SW480 (cell line): ENCODE measurements around the gene APOL6.

Experiments
- DNase-seq: peaks from one replicate; pipeline ENCODE4 v3.0.0-alpha.2; 2016; ENCODE audit warnings: low spot score

The APOL6 gene, protein sequence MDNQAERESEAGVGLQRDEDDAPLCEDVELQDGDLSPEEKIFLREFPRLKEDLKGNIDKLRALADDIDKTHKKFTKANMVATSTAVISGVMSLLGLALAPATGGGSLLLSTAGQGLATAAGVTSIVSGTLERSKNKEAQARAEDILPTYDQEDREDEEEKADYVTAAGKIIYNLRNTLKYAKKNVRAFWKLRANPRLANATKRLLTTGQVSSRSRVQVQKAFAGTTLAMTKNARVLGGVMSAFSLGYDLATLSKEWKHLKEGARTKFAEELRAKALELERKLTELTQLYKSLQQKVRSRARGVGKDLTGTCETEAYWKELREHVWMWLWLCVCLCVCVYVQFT

GRCh38 chr22:35648066-35649025 lies at the start of gene APOL6:
TSS of gene APOL6 (plus strand) at chr22:35648446. CDS start at chr22:35656426, 7,980 bp downstream.
- DNase-seq = peak; percentile 53

DNA sequence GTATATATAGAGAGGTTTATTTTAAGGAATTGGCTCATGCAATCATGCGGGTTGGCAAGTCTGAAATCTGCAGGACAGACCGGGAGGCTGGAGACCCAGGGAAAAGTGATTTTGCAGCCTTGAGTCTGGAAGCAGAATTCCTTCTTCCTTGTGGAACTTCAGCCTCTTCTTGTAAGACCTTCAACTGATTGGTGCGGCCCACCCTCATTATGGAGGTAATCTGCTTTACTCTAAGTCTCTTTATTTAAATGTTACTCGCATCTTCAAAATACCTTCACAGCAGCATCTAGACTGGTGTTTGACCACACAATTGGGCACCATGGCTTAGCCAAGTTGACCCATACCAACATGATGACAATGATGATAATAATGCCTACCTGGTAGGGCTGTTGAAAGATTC lies 48.9 kb upstream of the APOL6 start:
- no peak for DNase-seq

DNA sequence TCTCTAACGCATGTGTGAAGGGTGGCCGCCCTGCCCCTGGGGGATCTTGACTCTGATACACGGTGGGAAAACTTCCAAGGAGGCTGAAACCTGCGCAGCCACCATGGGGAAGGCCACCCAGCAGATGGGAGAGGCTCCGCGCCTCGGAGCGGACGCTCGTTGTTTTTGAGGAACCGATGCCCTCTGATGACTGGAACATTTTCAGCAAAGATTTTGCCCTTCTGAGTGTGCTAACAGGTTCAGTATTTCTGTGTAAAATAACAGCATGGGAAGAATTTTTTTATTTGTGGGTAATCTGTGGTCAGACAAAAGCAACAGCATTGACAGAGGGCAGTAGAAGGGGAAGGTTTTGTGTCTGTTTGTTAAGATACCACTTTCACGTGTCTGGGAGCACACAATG lies 47.8 kb upstream of the APOL6 start:
- no peak for DNase-seq

DNA sequence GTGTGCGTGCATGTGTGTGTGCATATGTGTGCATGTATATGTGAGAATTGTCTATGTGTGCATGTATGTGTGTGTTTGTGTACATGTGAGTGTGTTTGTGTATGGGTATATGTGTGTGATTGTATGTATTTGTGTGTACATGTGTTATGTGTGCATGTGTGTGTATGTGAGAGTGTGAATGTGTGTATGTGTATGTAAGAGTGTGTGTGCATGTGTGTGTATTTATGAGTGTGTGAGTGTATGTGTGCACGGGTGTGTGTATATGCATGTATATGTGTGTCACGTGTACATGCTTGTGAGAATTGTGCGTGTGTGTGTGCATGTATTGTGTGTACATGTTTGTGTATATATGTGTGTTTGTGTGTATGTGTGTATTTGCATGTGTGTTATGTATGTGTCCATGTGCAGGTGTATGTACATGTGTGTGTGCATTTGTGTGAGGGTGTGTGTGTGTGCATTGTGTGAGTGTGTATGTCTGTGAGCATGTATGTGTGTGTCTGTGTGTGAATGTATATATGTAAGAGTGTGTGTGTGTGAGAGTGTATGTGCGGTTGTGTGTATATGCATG lies 47.1 kb upstream of the APOL6 start:
- DNase-seq = no peak

- peak; percentile 51 for DNase-seq
Observed at GRCh38 chr22:35601743-35602615, 46.3 kb upstream of the APOL6 start.

GRCh38 chr22:35604621-35605368 lies 43.5 kb upstream of the APOL6 start:
- no peak for DNase-seq

- no peak for DNase-seq
Observed at GRCh38 chr22:35605369-35605680, 42.9 kb upstream of the APOL6 start.

DNA sequence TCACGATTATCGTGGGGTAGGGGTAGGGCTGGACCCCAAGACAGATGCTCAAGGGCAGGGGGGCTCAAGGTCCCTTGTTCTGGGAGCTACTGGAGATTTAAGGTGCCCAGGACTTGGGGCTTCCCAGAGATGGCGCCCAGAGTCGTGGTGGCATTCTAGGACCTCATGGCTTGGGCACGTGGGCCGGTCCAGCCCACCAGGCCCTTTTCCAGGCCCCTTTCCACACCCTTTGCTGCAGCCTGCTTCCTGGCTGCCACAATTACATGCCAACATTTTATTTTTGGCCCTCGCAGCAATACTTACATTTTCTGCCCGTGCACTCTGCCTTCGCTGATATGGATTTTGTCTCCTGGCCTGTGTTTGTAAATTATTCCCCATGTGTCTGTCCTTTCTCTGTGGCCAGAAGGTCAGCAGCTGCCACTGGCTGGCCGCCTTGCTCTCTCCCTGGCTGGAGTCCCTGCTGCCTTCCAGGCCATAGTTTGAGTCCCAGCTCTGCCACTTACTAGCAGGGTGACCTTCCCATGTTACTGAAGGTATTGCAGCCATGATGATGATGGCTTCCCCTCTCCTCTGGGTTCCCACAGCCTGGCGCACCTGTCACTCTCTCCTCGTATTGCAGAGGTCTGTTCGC lies 42.3 kb upstream of the APOL6 start:
- no peak for DNase-seq

GRCh38 chr22:35606916-35607315 lies 41.3 kb upstream of the APOL6 start:
- no peak for DNase-seq

GRCh38 chr22:35608088-35608487 lies 40.2 kb upstream of the APOL6 start:
- no peak for DNase-seq

- no peak for DNase-seq
Observed at GRCh38 chr22:35609261-35609660, 39.0 kb upstream of the APOL6 start.

DNA sequence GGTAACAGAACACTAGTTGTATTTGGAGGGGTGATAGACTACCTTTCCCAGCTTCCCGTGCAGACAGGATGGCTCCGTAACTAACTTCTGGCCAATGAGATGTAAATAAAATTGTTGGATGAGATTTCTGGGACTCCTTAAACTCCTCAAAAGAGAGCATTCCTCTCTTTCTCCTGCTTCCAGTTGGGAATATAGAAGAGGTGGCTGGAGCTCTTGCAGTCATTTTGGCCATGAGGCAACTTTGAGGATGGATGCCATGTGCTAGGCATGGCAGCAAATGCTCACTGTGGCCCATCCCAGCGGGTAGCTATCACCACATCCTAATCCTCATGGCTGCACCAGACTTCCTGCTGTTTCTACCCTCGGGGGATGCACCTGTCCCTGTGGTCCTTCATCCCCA lies 38.5 kb upstream of the APOL6 start:
- no peak for DNase-seq

GRCh38 chr22:35610741-35611140 lies 37.5 kb upstream of the APOL6 start:
- no peak for DNase-seq

- DNase-seq = no peak
Observed at GRCh38 chr22:35611200-35611890, 36.9 kb upstream of the APOL6 start.

GRCh38 chr22:35611891-35612576 lies 36.2 kb upstream of the APOL6 start:
- no peak for DNase-seq

DNA sequence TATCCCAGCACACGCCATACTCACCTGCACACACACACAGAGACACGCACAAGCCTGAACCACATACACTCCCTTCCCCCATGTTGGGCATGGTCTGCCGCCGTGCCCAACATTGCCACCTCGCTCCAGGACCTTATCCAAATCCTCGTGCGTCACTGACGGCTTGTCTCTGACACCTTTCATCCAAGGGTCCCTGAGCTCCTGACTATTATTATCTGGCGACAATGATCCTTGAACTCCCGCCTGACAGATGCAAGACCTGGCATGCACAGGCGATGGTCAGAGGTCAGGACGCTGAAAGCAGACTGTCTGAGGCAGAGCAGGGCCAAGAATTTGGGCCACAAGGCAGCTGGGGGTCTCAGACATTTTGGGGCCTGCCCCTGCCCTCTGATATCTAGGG lies 35.3 kb upstream of the APOL6 start:
- DNase-seq = no peak

GRCh38 chr22:35614404-35614803 lies 33.8 kb upstream of the APOL6 start:
- DNase-seq = no peak

DNA sequence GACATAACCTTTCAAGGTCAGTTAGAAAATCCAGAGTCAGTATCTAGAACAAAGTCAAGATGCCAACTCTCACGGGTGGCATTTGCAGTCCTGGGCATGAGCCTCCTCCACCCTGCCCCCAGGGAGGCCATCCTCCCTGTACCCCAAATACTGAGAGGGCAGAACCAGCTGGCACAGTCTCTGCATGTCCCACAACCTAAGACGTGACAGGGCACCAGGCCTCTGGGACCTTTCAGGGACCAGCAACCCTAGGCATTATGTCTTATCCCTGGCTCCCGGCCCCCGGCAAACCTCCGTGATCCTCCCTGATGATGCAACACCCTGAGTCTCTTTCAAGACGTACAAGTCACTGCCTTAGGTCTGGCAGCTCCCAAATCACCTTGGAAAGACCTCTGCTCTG lies 33.1 kb upstream of the APOL6 start:
- DNase-seq = no peak

DNA sequence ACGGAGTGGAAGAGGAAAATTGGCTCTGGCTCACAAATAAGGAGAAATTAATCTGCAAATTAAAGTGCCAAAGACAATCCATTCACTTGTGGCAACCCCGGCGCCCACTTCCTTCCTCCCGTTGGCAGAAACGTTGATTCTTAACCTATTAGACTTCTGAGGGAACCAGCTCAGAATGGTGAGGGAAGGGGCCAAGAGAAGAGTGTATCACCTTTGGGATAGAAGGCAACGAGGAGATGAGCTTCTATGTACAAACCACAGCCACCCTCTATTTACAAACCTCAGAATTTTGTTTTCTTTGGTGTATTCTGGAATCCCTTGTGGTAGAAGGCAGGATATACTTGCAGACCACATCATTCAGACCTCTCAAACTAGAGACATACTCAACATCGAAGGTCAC lies 32.2 kb upstream of the APOL6 start:
- peak; percentile 52 for DNase-seq
